C4-2B (cell line): ENCODE measurements around the gene PCIF1.

Experiments
- ZFX ChIP-seq: fragments of 450-650 bp; IDR thresholded peaks from 2 replicates; pipeline ENCODE4 v1.6.1; 2017
- TF ChIP-seq, protein P1 (sequence below): fragments of 450-650 bp; conservative IDR thresholded peaks from 2 replicates; pipeline ENCODE4 v1.5.1; 2017; ENCODE audit warnings: mild to moderate bottlenecking

- TF ChIP-seq, protein P1, sequence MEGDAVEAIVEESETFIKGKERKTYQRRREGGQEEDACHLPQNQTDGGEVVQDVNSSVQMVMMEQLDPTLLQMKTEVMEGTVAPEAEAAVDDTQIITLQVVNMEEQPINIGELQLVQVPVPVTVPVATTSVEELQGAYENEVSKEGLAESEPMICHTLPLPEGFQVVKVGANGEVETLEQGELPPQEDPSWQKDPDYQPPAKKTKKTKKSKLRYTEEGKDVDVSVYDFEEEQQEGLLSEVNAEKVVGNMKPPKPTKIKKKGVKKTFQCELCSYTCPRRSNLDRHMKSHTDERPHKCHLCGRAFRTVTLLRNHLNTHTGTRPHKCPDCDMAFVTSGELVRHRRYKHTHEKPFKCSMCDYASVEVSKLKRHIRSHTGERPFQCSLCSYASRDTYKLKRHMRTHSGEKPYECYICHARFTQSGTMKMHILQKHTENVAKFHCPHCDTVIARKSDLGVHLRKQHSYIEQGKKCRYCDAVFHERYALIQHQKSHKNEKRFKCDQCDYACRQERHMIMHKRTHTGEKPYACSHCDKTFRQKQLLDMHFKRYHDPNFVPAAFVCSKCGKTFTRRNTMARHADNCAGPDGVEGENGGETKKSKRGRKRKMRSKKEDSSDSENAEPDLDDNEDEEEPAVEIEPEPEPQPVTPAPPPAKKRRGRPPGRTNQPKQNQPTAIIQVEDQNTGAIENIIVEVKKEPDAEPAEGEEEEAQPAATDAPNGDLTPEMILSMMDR, result no peak
- peak; percentile 26; the same call in 1 of the 2 replicates for TF ChIP-seq ZFX
These were observed at the start of gene PCIF1 for GRCh38 chr20:45934586-45935415.
